Neural cell (in vitro differentiated cells): ENCODE results near the gene DOCK9. TPM values are rescaled to one million over a fixed set of nuclear protein-coding genes. Genes with fewer than 3 reads are reported as not detected.

ENCODE experiments used
- H2AFZ ChIP-seq: fragments of 200-600, 300-800 bp; sonication (generic), shearing (Covaris generic); 2 replicates; pipeline ENCODE4 v1.6.0; 2014; ENCODE audit warnings: low read depth, mild to moderate bottlenecking, antibody characterized with exemption, low read length, moderate library complexity
- H3F3A ChIP-seq: fragments of 200-600 bp; shearing (Covaris generic); 2 replicates; pipeline ENCODE4 v1.6.1; 2016; ENCODE audit warnings: mild to moderate bottlenecking, moderate library complexity, mixed read lengths, antibody characterized with exemption, low read length; ENCODE audit not compliant: insufficient read depth, poor library complexity, severe bottlenecking
- H3K27ac ChIP-seq: fragments of 200-600, 300-800 bp; sonication (generic), shearing (Covaris generic); 2 replicates; pipeline ENCODE4 v1.5.1; 2014; ENCODE audit warnings: mild to moderate bottlenecking, low read length, moderate library complexity
- H3K27me3 ChIP-seq: fragments of 300-800, 200-600 bp; sonication (generic), shearing (Covaris generic); 2 replicates; pipeline ENCODE4 v1.6.0; 2014; ENCODE audit warnings: mild to moderate bottlenecking, low read depth, low read length, moderate library complexity; ENCODE audit not compliant: insufficient read depth
- H3K36me3 ChIP-seq: fragments of 300-800, 200-600 bp; sonication (generic), shearing (Covaris generic); 2 replicates; pipeline ENCODE4 v1.5.1; 2014; ENCODE audit warnings: mild to moderate bottlenecking, antibody characterized with exemption, low read length, moderate library complexity; ENCODE audit not compliant: insufficient read depth
- H3K4me2 ChIP-seq: fragments of 300-800, 200-600 bp; sonication (generic), shearing (Covaris generic); 2 replicates; pipeline ENCODE4 v1.6.0; 2014; ENCODE audit warnings: mild to moderate bottlenecking, low read length
- H3K4me3 ChIP-seq: fragments of 300-800, 200-600 bp; sonication (generic), shearing (Covaris generic); 2 replicates; pipeline ENCODE4 v1.5.1; 2014; ENCODE audit warnings: mild to moderate bottlenecking, low read length, moderate library complexity
- H3K79me2 ChIP-seq: fragments of 200-600 bp; shearing (Covaris generic); replicated peaks from 2 replicates; pipeline ENCODE4 v1.6.0; 2014; ENCODE audit warnings: mild to moderate bottlenecking, low read length, moderate library complexity; ENCODE audit not compliant: insufficient read depth
- H3K9ac ChIP-seq: fragments of 300-800, 200-600 bp; sonication (generic), shearing (Covaris generic); 2 replicates; pipeline ENCODE4 v1.6.1; 2016; ENCODE audit warnings: mild to moderate bottlenecking, low read length, mixed read lengths
- H3K9me2 ChIP-seq: fragments of 200-600 bp; shearing (Covaris generic); 2 replicates; pipeline ENCODE4 v1.6.1; 2016; ENCODE audit warnings: mild to moderate bottlenecking, low read length, mixed read lengths; ENCODE audit not compliant: insufficient read depth
- H3K9me3 ChIP-seq: fragments of 200-600, 300-800 bp; sonication (generic), shearing (Covaris generic); 2 replicates; pipeline ENCODE4 v1.6.1; 2016; ENCODE audit warnings: mild to moderate bottlenecking, mixed run types, low read length, moderate library complexity, mixed read lengths
- H4K20me1 ChIP-seq: fragments of 200-600 bp; shearing (Covaris generic); 2 replicates; pipeline ENCODE4 v1.6.1; 2016; ENCODE audit warnings: mild to moderate bottlenecking, mixed run types; ENCODE audit not compliant: insufficient read depth
- CTCF ChIP-seq: fragments of 450-650 bp; IDR thresholded peaks from 2 replicates; pipeline ENCODE4 v1.5.1; 2014; ENCODE audit warnings: antibody characterized with exemption, mild to moderate bottlenecking, moderate library complexity; ENCODE audit not compliant: poor library complexity, severe bottlenecking
- EP300 ChIP-seq: fragments of 450-650 bp; conservative IDR thresholded peaks from 2 replicates; pipeline ENCODE4 v1.6.1; 2014; ENCODE audit warnings: antibody characterized with exemption, mild to moderate bottlenecking, moderate library complexity; ENCODE audit not compliant: poor library complexity, severe bottlenecking
- EZH2 ChIP-seq: fragments of 200-600, 300-800 bp; shearing (Covaris generic), sonication (generic); IDR thresholded peaks from 2 replicates; pipeline ENCODE4 v1.6.1; 2014; ENCODE audit warnings: antibody characterized with exemption, low read length, borderline replicate concordance, mild to moderate bottlenecking; ENCODE audit not compliant: insufficient read depth, poor library complexity, severe bottlenecking
- MXI1 ChIP-seq: fragments of 450-650 bp; conservative IDR thresholded peaks from 2 replicates; pipeline ENCODE4 v1.6.1; 2014; ENCODE audit warnings: antibody characterized with exemption, mild to moderate bottlenecking; ENCODE audit not compliant: poor library complexity, severe bottlenecking
- POLR2AphosphoS5 ChIP-seq: IDR thresholded peaks from 2 replicates; pipeline ENCODE4 v1.6.1; 2012
- RAD21 ChIP-seq: fragments of 450-650 bp; conservative IDR thresholded peaks from 2 replicates; pipeline ENCODE4 v1.6.1; 2014; ENCODE audit warnings: antibody characterized with exemption, mild to moderate bottlenecking, moderate library complexity
- REST ChIP-seq: IDR thresholded peaks from 2 replicates; pipeline ENCODE4 v1.6.1; 2012; ENCODE audit warnings: borderline replicate concordance
- SMC3 ChIP-seq: fragments of 450-650 bp; conservative IDR thresholded peaks from 2 replicates; pipeline ENCODE4 v1.6.1; 2014; ENCODE audit warnings: antibody characterized with exemption, mild to moderate bottlenecking, moderate library complexity; ENCODE audit not compliant: poor library complexity
- TAF1 ChIP-seq: IDR thresholded peaks from 2 replicates; pipeline ENCODE4 v1.6.1; 2012; ENCODE audit warnings: low read depth
- polyA plus RNA-seq: library from polyadenylated mRNA; depleted of rRNA; stranded (reverse); fragments of >200 nt; gene quantifications from 2 replicates; pipeline ENCODE4 v1.2.3, GENCODE V29; 2014

The DOCK9 gene
- polyA plus RNA-seq, 1 donor from 2014 or later: 11.4 TPM

GRCh38 chr13:98775386-98775785, 202.5 kb downstream of the DOCK9 start:
- no peaks in the 10 kb centered on the region for H3K27me3 ChIP-seq
- no peaks in the 10 kb centered on the region for H3F3A ChIP-seq
- H3K4me2 ChIP-seq: no peak overlapping the region
- no peaks in the 10 kb centered on the region for H3K9me3 ChIP-seq
- H3K9ac ChIP-seq: no peak overlapping the region
- no peak overlapping the region for H3K27ac ChIP-seq
- no peaks in the 10 kb centered on the region for H4K20me1 ChIP-seq
- H3K36me3 ChIP-seq: no peaks in the 10 kb centered on the region
- no peaks in the 10 kb centered on the region for H3K79me2 ChIP-seq
- H3K4me3 ChIP-seq: no peak overlapping the region
- TF ChIP-seq POLR2AphosphoS5 (no peak), MXI1 (no peak), EZH2 (no peak), REST (no peak), TAF1 (no peak), RAD21 (no peak), EP300 (no peak), SMC3 (no peak), CTCF (no peak)
- no peaks in the 10 kb centered on the region for H3K9me2 ChIP-seq
- no peak overlapping the region for H2AFZ ChIP-seq

GRCh38 chr13:98774776-98775175, 203.1 kb downstream of the DOCK9 start:
- Histone ChIP-seq H3K9me3 (no peaks in the 10 kb centered on the region), H3K79me2 (no peaks in the 10 kb centered on the region), H3K9ac (no peak overlapping the region), H3K36me3 (no peaks in the 10 kb centered on the region), H3K4me2 (no peak overlapping the region), H3K4me3 (no peak overlapping the region), H3F3A (no peaks in the 10 kb centered on the region), H2AFZ (no peak overlapping the region), H3K27me3 (no peaks in the 10 kb centered on the region), H3K9me2 (no peaks in the 10 kb centered on the region), H4K20me1 (no peaks in the 10 kb centered on the region), H3K27ac (no peak overlapping the region)
- TF ChIP-seq SMC3: no peak
- TF ChIP-seq EP300: no peak
- no peak for TF ChIP-seq TAF1
- TF ChIP-seq MXI1: no peak
- no peak for TF ChIP-seq RAD21
- no peak for TF ChIP-seq POLR2AphosphoS5
- TF ChIP-seq CTCF: no peak
- no peak for TF ChIP-seq REST
- TF ChIP-seq EZH2: no peak
